HG03354 (cell line): ENCODE results near the gene GOLGA2.

Experiments
- ATAC-seq: cut with Tn5 transposase; IDR thresholded peaks from one replicate; pipeline ENCODE4 v1.9.1; 2021; ENCODE audit warnings: mild to moderate bottlenecking; ENCODE audit not compliant: unreplicated experiment, poor library complexity, severe bottlenecking

Gene GOLGA2

DNA sequence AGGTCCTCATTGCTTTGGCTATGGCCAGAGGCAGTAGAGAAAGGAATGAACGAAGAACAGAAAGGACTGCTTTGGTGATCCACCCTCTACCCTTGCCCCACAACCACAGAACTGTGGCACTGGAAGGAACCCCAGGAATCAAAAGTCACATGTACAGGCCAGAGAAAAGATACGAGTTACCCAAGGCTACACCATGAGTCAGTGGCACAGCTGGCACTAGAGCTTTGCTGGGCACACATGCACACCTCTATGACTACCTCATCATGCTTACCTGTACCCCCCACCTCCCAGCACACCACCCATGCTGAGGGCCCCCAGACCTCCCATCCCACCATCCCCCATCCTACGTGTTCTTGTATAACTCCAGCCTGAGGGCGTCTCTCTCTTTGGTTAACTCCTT, 13.1 kb downstream of the GOLGA2 start:
- ATAC-seq = no peak

DNA sequence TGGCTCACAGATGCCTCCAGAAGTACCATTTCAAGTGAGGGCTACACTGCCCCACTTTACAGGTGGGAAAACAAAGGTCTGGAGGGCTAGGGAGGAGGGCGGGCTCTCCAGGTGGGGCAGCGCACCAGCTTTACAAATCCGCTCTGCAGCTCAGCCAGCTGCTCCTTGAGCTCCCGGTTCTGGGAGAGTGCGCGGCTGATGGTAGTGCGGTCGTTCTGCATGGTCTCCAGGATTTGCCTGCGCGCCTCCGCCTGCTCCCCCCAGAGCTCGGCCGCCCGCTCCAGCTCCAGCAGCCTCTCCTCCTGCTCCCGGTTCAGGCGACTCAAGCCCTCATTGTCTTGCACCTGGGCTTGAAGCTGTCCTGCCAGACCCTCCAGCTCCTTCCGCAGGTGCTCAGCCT, 15.5 kb downstream of the GOLGA2 start:
- ATAC-seq = no peak

DNA sequence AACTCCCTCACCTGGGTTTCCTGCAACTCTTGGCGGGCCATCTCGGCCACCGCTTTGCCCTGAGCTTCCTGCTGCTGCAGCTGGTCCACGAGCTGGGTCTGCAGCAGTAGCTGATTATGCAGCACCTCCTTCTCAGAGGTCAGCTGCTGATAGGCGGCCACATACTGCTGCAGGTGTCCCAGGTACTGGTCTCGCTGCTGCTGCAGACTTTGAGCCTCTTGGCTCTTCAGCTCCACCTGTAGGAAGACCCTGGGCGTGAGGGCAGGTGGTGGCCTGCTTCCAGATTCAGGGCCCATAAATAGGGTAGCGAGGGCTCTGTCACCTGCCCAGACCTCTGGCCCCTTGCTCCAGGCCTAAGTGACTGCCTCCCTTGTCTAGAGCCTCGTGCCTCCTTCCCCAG, 16.7 kb downstream of the GOLGA2 start:
- ATAC-seq = no peak

DNA sequence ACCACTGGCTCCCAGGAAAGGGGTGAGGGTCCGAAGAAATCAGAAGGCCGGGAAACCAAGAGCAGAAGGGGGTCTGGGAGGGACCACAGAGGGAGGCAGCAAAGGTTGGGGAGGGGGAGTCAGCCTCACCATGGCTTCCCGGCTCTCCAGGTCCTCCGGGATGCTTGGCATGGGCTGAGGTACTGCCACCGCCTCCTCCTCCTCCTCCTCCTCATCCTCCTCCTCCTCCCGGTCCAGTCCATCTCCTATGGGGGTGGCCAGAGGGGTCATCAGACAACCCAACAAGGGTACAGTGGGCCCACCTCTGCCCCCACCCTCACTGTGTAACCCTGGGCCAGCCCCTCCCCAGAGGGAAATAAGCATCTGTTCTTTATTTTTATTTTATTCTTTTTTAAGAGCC, 17.5 kb downstream of the GOLGA2 start:
- no peak for ATAC-seq

DNA sequence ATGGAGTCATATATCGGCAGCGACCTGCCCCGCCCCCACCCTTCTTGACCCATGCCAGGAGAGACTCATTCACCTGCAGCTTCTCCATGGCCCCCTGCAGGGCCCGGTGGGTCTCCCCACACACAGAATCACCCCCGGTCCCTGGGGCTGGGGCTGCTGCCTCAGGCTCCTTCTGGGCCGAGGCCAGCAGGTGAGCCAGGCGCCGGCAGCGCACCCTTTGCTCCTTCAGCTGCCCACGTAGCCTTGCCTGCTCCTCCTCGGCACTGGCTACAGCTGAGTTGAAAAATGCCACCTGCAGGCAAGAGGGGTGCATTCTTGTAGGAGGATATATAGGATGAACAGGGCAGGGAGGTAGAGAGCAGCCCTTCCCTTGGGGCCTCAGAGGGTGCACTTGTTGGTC, 17.9 kb downstream of the GOLGA2 start:
- no peak for ATAC-seq

DNA sequence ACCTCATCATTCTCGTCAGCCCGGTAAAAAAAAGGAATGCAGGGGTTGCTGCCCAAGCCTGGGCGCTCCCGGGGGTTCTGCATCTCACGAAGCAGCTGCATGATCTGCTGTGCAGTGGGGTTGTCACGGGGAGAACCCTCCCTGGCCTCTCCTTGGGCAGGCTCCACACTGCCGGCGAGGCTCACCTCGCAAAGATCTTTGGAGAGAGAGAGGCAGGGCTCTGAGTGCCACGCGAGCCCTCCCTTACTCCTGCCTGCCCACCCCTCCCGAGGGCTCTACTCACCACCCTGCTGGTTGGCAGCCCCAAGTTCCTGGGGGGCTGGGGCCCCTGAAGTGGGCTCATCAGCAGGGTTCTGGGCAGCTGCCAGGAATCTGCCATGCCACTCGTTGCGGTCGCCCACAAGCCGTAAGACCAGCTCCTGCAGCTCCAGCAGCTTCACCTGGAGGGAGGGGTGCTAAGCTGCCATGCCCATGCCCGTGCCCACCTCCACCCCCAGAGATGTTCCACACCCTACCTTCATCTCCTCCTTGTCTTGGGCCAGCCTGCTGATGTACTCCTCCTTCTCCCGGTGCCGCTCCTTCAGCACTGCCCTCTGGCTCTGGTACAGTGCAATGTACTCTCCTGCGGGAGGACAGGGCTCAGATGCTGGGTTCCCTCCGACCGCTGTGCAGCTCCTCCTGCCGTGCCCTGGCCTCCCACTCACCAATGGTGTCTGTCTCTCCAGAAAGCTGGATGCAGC, 18.6 kb downstream of the GOLGA2 start:
- ATAC-seq = no peak

DNA sequence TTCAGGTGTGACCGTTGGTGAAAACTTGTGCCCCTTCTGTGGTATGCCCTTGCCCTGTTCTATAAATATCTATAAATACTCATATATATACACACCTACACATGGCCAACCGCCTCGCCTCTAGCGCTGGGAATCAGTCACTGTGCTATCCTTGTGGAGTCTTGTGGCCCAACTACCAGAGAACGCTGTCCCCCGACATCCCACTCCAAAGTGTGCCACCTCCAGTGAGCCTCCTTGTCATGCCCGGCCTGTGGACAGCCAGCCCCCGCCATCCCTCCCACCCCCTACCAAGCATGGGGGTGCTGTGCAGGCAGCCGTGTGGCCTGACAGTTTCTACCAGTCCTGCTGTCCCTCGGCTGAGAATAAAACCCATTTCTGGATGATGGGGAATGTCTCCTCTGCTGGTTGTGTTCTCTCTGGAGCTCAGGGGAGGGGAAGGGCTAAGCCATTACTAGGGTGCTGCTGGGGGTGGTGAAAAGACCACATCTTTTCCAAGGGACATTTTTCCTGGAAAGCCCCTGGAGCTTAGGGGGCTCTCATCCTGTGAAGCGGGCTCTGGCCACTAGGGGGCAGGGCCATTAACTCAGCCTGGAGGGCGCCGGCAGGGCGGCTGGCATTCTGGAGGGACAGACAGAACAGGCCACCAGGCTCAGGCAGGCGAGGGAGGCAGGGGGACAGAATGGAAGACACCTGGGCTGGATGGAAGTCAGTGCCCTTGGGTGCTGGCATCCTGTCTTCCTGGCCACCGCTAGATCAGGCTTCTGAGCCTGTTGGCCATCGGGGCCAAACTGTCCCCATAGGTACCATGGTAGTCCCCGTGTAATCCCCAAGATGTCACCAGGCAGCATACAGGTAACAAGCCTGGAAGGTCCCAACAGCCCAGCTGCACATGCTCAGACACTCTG, 20.7 kb downstream of the GOLGA2 start:
- peak; percentile 40 for ATAC-seq

DNA sequence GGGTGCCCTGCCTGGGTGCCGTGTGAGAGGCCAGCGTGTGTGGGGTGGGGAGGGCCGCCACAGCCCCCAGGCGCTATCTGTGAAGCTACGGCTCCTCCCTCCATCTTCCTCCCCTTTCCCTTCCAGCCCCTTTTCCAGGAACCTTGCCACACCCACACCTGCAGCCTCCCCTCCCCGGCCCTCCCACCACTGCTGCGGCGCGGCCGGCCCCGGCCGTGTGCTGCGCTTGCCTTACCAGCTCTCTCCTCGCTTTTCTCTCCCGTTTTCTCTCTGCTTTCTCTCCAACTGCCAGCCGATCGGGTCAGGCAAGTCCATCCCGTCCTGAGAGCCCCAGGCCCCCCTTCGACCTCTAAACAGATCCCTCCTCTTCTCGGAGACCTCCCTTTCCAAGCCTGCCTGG, 21.4 kb downstream of the GOLGA2 start:
- ATAC-seq = no peak

DNA sequence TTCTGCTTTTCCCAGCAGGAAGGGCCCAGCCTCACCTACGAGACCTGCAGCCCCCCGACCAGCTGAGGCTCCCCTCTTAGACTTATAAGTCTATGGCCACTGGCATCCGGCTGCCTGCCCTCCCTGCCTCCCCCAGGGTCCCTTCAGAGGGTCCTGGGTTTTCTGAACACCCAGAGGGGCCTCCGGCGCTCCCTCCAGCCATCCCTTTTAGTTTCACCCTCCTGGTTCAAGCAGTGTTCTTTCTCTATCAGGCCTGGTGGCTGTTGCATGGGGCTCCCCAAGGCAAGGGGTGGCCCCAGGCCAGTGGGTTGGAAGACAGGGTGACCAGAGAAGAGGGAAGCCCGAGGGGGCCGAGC, 21.8 kb downstream of the GOLGA2 start:
- ATAC-seq = no peak

DNA sequence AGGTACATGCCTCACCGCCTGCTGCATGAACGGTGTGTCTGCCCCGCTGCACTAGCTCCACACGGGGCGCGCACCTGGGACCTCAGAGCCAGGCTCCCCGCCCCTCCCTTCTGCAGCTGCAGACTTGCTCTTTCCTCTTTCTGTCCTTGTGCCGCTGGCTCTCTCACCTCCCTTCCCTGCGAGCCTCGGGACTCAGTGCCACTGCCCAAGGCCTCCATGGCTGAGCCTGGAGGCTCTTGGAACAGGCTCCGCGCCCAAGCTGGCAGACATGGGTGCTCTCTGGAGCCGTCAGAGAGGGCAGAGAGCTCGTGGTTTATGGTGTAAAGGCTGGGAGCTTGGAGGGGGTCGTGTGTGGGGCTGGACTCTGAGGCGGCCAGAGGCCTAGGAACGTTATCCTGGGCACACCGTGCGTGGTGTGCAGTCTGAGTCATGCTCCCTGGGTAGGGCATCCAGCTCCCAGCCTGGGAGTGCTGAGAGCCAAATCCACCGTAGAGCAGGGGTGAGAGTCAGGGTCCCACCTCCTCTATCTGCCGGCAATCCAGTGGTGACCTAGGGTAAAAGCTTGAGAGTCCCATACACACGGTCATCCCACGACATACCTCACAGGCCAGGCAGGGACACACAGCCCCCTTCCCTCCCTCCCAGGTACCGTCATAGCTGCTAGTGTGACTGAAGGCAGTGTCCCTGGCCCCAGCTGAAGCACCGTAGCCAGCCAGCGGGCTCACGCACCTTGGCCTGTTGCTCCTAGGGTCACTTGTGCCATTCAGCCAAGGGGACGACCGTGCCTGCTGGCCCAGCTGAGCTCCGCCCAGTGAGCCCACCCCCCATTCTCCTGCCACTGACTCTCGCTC, 22.4 kb downstream of the GOLGA2 start:
- no peak for ATAC-seq

DNA sequence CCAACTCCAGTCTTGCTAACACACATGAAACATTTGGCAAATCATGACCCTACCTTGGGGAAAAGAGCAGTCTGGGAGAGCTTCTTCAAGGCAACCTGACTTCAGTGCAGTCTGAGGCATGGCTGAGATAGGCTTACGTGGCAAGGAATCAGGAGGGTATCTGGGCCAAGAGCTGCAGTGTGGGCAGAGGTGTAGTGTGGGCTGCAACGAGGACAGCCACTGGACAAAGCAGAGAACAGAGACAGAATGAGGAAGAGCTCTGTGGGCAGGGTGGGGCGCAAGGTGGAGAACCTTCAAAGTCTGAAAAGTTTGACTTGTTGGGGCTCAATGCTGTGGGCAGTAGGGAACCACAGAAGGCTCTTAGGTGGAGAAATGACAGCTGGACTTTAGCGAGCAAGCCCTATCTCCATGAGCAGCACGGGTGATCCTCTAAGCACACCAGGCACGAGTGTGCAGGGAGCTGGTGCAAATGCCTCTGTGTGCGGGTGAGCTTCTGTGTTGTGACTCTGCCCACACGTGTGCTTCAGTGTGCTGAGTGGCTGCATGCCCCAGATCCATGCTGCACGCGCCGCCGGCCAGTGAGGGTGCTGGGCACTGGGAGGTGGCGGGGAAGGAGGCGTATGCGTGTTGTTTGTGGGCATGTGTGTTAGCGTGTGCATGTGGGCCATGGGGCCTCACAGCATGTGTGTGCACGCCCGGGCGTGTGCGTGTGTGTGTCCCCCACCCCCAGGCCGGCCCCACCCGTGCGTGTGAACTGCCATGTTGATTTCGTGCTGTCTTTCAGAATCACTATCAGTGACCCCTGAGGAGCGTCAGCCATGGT, 23.3 kb downstream of the GOLGA2 start:
- no peak for ATAC-seq

DNA sequence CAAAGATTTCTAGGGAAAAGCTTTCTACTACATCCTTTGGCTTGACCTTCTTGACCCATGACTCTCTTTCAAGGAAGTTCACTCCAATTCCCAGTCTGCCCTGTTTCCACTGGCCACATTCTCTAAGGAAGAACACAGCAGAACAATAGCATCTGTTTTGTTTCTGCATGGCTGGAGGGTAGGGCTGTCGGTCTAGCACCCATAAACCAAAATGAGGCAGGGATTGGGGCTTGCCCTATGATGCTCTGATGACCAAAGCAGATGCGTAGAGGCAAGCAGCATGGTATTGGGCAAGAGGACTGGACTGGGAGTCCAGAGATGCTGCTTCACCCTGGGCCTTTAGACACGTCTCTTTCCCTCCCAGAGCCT, 24.1 kb downstream of the GOLGA2 start:
- ATAC-seq = no peak

DNA sequence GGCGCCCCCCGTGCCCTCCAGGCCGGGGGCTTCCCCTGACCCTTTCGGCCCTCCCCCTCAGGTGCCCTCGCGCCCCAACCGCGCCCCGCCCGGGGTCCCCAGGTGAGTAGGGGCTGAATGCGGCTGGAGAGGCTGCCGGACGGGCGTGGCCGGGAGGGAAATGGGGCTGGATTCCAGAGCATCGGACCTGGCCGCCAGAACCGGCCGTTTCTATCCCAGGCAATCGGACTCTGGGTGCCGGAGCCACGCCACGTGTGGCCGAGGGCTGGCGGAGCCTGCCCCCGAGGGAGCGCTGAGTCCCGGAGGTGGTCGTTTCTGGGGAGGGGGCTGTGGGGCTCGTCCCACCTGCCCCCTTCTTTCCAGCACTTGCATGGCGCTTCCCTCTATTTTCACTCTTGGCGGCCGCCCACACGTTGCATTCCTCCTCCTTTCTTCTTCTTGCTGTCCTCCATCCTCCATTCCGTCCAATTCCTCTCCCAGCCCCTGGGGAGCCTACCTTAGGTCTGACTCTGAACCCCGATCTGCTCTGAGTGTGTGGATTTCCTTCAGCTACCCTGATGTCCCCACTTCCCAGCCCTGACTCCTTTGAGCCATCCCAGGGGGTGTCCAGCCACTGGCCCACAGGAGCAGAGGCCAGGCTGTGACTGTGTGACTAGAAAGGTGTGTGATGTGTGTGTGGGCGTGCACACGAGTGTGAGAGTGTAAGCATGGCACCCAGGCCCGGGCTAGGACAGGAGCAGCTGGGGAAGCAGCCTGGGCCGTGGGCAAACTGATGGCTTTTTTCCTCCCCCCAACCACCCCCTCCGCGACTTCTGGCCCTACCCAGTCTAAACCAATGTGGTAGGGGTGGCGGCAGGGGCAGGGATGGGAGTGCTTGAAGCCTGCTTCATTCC, 24.7 kb downstream of the GOLGA2 start:
- ATAC-seq = peak; percentile 23

DNA sequence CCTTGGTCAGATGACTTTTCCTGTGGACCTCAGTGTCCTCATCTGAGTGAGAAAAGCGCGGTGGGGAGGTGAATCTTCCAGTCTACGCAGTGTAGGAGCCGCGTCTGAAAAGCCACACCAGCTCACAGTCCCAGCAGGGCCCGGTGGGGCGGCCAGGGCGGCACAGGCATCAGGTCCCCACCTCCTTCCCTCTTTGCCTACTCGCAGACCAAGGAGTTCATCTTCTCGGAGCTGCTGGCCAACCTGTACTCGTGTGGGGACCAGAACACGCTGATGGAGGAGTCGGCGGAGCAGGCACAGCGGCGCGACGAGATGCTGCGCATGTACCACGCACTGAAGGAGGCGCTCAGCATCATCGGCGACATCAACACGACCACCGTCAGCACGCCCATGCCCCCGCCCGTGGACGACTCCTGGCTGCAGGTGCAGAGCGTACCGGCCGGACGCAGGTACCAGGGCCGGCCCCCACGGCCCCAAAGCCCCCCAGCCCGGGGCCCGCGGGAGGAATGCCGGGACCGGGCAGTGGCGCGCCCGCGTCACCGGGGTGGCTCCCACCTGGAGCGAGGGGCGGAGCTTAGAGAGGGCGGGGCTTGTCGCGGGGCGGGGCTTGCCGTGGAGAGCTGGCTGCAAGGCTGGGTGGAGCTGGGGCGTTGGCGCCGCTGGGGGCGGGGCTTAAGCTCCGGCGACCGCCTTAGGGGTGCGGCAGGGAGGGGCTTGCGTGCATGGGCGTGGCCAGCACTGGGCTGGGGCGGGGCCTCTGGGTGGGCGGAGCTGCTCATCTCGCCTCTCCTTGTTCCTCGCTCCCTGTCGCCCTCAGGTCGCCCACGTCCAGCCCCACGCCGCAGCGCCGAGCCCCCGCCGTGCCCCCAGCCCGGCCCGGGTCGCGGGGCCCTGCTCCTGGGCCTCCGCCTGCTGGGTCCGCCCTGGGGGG, 25.6 kb downstream of the GOLGA2 start:
- ATAC-seq = peak; percentile 82

DNA sequence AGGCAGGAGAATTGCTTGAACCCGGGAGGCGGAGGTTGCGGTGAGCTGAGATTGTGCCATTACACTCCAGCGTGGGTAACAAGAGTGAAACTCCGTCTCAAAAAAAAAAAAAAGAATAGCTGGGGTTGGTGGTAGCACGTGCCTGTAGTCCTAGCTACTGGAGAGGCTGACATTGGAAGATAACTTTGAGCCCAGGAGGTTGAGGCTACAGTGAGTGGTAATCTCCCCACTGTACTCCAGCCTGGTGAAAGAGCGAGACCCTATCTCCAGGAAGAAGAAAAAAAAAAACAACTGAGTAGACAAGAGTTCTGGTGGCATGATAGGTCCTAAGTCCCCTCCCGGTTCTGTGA, 26.3 kb downstream of the GOLGA2 start:
- ATAC-seq = no peak

DNA sequence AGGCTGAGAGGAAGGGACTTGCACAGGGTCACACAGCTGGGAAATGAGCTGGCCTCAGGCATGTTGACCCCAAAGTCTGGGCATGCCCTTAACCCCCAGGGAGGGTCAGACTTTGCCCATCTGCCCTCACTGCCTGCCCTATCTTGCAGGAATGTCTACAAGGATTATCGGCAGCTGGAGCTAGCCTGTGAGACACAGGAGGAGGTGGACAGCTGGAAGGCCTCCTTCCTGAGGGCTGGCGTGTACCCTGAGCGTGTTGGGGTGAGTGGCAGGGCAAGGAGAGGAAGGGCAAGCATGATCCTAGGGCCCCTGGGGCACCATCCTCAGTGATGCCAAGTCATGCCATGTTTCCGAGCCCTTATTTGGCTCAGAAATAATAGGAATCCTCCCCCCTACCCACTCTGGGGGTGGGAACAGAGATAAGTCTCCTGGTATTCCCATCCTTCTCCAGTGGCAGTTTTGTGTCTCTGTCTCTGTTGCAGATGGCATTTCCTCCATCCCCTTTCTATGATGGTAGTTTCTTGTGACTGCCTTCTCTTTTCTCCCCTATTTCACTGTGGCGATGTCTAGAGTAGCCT, 28.5 kb downstream of the GOLGA2 start:
- no peak for ATAC-seq

DNA sequence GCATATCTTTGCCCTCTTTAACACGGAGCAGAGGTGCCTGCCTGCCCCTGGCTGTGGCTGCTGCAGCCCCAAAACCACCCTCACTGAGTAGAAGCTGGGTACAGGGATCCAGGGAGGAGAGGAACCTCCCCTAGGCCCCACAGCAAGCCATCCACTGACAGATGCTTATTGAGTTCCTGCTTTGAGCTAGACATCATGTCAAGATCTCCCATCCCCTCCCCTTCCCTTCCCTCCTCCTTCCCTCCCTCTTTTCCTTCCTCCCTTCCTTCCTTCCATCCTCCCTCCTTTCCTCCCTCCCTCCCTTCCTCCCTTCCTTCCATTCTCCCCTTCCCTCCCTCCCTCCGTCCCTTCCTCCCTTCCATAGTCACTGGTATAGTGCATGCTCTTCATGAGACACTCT, 29.3 kb downstream of the GOLGA2 start:
- ATAC-seq = no peak
